AG09309 (cell line): ENCODE measurements around the gene C4BPA.

Experiments
- DNase-seq: peaks from one replicate; pipeline ENCODE4 v3.0.0-alpha.2; 2010; ENCODE audit warnings: low read depth
- H3K4me3 ChIP-seq: 2 replicates; pipeline ENCODE4 v1.5.1; 2011; ENCODE audit warnings: mild to moderate bottlenecking, low read depth, low read length, moderate library complexity; ENCODE audit not compliant: control insufficient read depth
- CTCF ChIP-seq: IDR thresholded peaks from 2 replicates; pipeline ENCODE4 v1.5.1; 2011; ENCODE audit warnings: mild to moderate bottlenecking, low read depth, low read length, inconsistent platforms; ENCODE audit not compliant: insufficient read depth, control insufficient read depth; ENCODE audit errors: missing control alignments

The C4BPA gene

GRCh38 chr1:207089627-207090355 is 14.2 kb upstream of the C4BPA start:
- TF ChIP-seq CTCF, result no peak
- DNase-seq, result no peak
- no peak overlapping the region for H3K4me3 ChIP-seq

- no peak for TF ChIP-seq CTCF
- DNase-seq, result no peak
- no peak overlapping the region for H3K4me3 ChIP-seq
These were observed 12.7 kb upstream of the C4BPA start for GRCh38 chr1:207091200-207091908.

- H3K4me3 ChIP-seq, result no peak overlapping the region
- TF ChIP-seq CTCF, result no peak
- DNase-seq, result no peak
These were observed 10.1 kb upstream of the C4BPA start for GRCh38 chr1:207093944-207094343.

- no peak for TF ChIP-seq CTCF
- no peak for DNase-seq
- no peak overlapping the region for H3K4me3 ChIP-seq
These were observed 6.1 kb upstream of the C4BPA start for GRCh38 chr1:207097871-207098324.

- no peak for DNase-seq
- no peak overlapping the region for H3K4me3 ChIP-seq
- TF ChIP-seq CTCF, result no peak
These were observed 2.3 kb upstream of the C4BPA start for GRCh38 chr1:207101720-207102119.

GRCh38 chr1:207102146-207102545 is 1.9 kb upstream of the C4BPA start:
- DNase-seq, result no peak
- no peak overlapping the region for H3K4me3 ChIP-seq
- TF ChIP-seq CTCF, result no peak
